Spinal cord (tissue), 10 donors: ENCODE measurements around the gene CEP170B. TPM values are rescaled to one million over a fixed set of nuclear protein-coding genes. Genes with fewer than 3 reads are reported as not detected.

Experiments used
- DNase-seq, 6 donors: peaks; one replicate each; pipeline versions ENCODE4 v3.0.0 to v3.0.0-alpha.2; 2013 to 2015; ENCODE audit warnings: low spot score in 6 of 6, low read depth in 4 of 6
- H3K27ac ChIP-seq: one replicate; pipeline ENCODE4 v1.5.1; 2013; ENCODE audit warnings: low read depth, low read length, control low read depth
- H3K27me3 ChIP-seq: one replicate; pipeline ENCODE4 v1.6.1; 2013; ENCODE audit warnings: low read length; ENCODE audit not compliant: control insufficient read depth, insufficient read depth
- H3K36me3 ChIP-seq: one replicate; pipeline ENCODE4 v1.6.1; 2013; ENCODE audit warnings: low read length; ENCODE audit not compliant: control insufficient read depth, insufficient read depth
- H3K4me1 ChIP-seq: one replicate; pipeline ENCODE4 v1.6.1; 2013; ENCODE audit warnings: low read length; ENCODE audit not compliant: control insufficient read depth, insufficient read depth
- H3K4me3 ChIP-seq: one replicate; pipeline ENCODE4 v1.5.1; 2013; ENCODE audit warnings: low read depth, low read length, control low read depth
- H3K9me3 ChIP-seq: one replicate; pipeline ENCODE4 v1.6.1; 2013; ENCODE audit warnings: low read length; ENCODE audit not compliant: control insufficient read depth, insufficient read depth
- WGBS: methylation state at CpG from one replicate; pipeline ENCODE4 v1.1.5; 2013; ENCODE audit warnings: missing lambda C conversion rate; ENCODE audit not compliant: insufficient coverage; 5-methylcytosine and 5-hydroxymethylcytosine counted together
- polyA plus RNA-seq, 2 donors: library from polyadenylated mRNA; unstranded; fragments of 120-200 nt; gene quantifications; one replicate each; pipeline ENCODE4 v1.2.1, GENCODE V29; 2013; ENCODE audit not compliant: insufficient read length in 2 of 2
- total RNA-seq, 2 donors: library from RNA; depleted of rRNA in 1 of 2; stranded (reverse); fragments of 120-200 nt in 1 of 2; fragments of >200 nt in 1 of 2; gene quantifications; one replicate each; pipeline versions ENCODE4 v1.2.3 to v1.2.4, GENCODE V29; 2013 to 2014
- donor health status: healthy.

CEP170B gene
- total and polyA plus RNA-seq, 4 donors = 11.0 to 41.4 (median 28.0) TPM

DNA sequence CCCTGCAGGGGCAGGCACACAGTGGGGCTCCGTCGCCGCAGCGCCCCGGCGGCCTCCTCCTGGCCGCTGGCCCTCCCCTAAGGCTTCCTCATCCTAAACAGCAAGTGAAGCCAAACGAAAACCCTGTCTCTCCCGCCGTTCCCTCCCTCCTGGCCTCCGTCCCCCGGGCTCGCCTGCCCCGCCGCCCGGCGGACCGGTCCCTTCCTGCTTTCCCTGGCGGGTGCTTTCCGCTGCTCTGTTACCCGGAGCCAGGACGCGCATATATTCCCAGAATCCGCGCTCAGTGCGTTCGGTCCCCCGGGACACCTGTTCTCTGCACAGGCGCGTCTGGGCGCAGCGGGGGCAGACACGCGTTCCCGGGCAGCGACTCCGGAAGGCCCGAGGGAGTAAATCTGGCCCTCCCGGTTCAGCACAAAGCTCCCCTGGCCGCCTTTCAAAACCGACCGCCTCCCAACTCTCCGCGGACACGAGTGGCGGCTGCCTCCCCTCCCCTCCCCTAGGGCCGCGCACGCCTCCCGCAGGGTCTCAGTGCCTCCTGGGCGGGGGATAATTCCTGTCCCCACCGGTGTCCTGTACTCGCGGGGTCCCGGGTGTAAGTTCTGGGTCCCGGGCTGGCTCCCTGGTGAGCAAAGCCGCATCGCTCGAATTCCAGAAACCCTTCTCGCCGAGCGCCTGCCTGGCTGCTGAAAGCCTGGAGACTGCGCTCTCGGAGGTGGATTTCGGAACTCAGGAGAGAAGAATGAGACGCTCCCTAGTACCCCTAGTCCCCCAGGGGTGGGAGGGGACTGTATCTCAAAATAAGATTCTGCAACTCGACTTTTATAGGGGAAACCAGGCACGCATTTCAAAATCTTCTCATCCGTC is 21.4 kb upstream of the CEP170B start:
- Histone ChIP-seq H3K9me3 (peaks cover 4% of the 10 kb centered on the region), H3K4me1 (peaks cover 21% of the 10 kb centered on the region), H3K27me3 (peaks cover 39% of the 10 kb centered on the region), H3K4me3 (peak overlapping the region; percentile 24), H3K27ac (no peak overlapping the region), H3K36me3 (no peaks in the 10 kb centered on the region)
- peak in 2 of 6 donors; percentile 25 to 35 for DNase-seq
- under 1% methylated on average over 68 of the region's 69 CpGs for WGBS

DNA sequence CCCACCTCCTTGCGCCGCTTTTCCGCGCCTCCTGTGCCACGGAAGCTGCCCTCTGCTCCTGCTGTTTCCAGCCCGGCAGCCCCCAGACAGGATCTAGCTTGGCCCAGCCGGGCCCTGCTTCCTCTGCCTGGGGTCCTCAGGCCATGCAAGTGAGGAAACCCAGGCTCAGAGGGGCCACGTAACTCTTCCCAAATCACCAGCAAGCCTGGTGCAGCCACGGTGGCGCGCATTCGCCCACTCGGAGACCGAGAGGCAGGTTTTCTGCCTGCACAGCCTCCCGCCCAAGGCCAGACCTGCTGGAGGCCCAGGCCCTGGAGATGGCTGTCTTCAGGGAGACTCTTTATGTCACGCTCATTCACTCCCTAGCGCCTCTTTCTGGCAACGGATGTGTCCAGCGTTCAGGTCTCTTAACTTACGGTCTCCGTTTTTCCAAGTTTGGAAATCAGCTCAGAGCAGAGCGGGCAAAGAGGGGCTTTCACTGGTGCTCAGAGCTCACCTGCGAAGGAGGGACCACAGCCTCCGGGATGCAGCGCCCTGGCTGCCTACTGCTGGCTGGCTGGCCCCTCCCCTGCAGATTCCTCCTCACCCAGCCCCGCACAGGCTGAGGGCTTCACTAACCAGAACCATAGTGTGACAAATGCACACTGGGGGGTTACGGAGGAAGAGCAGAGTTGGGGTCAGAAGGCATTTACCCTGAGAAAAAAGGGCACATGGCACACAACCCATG is 20.6 kb upstream of the CEP170B start:
- Histone ChIP-seq H3K9me3 (peaks cover 4% of the 10 kb centered on the region), H3K4me3 (no peak overlapping the region), H3K27me3 (peaks cover 39% of the 10 kb centered on the region), H3K36me3 (no peaks in the 10 kb centered on the region), H3K4me1 (peaks cover 21% of the 10 kb centered on the region), H3K27ac (no peak overlapping the region)
- 8% methylated on average over 26 of the region's 27 CpGs for WGBS
- no peak for DNase-seq

DNA sequence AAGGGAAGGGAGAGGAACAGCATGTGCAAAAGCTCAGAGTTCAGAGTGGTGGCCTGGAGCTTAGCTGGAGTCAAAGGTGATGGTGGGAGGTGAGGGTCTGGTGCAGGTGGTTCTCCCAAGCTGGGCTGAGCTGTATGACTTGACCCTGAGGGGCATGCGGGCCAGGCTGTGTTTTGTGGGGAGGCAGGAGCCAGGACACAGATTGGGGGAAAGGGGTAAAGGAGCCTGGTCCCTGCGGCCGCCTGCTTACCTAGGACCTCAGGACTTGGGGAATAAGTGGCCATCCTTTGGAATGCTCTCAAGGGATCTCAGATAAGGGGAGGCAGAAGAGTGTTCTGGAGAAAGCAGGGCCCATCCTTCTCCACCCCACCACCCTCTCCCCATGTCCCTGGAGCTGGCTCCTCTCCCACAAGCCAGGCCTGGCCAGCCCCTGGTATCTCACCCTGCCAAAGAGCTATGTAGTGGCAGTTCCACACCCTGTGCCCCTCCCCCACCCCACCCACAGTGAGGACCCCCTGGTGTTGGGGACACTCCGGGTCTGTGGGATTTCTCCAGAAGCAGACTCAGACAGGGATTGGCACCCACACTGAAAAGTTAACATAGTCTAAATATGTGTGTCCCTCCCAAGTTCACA is 19.9 kb upstream of the CEP170B start:
- Histone ChIP-seq H3K27me3 (peaks cover 39% of the 10 kb centered on the region), H3K36me3 (no peaks in the 10 kb centered on the region), H3K4me1 (peaks cover 21% of the 10 kb centered on the region), H3K27ac (no peak overlapping the region), H3K9me3 (peaks cover 4% of the 10 kb centered on the region), H3K4me3 (no peak overlapping the region)
- 94% methylated on average over 3 of the region's 4 CpGs for WGBS
- DNase-seq = no peak

DNA sequence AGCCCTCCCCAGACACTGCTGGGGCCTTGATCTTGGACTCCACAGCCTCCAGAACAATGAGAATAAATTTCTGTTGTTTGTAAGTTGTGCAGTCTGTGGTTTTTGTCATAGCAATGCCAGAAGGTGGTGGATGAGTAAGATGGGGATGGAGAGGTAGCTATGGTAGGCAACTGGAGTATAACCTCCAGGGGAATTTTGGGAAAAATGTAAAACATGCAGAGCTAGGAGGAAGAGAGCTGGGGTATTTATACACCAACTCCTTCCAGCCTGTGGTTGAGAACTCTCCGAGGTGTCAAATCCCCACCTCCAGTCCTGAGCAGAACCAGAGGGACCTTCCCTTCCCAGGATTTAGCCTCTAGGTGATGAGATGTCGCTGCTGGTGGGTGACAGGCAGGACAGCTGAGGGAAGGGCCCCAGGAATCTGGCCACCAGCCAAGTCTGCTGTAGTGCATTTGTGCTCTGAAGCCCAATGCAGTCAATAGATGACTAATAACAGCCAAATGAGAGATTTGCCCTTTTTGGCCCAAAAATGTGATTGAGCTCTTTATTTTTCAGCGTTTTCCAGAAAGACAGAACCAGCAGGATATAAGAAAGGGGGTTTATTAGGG is 19.1 kb upstream of the CEP170B start:
- H3K4me1 ChIP-seq = peaks cover 21% of the 10 kb centered on the region

DNA sequence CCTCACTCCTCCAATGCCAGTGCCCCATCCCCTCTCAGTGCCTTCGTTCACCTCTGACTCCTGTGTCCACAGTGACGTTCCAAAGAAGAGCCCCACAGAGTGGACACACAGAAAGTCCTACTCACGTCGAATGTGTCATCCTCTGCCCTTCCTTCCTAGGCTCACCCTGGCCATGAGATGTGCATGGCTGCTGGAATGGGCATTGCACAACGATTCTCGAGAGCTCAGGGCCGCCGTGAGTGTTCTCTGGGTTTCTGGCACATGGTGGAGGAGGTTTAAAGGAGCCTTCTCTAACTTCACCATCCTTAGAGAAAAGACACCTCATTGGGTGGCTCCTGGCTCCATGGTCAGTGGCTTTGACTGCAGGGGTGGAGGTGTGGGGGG is 12.8 kb upstream of the CEP170B start:
- 73% methylated on average over 4 of the region's 8 CpGs for WGBS
- Histone ChIP-seq H3K36me3 (no peaks in the 10 kb centered on the region), H3K4me3 (no peak overlapping the region), H3K27me3 (peaks cover 8% of the 10 kb centered on the region), H3K9me3 (no peaks in the 10 kb centered on the region), H3K4me1 (peaks cover 8% of the 10 kb centered on the region), H3K27ac (no peak overlapping the region)
- no peak for DNase-seq

More for the DNA sequence above, 19.1 kb upstream of the CEP170B start:
- Histone ChIP-seq H3K9me3 (no peaks in the 10 kb centered on the region), H3K4me3 (no peak overlapping the region), H3K27me3 (peaks cover 39% of the 10 kb centered on the region), H3K36me3 (no peaks in the 10 kb centered on the region), H3K27ac (no peak overlapping the region)
- 80% methylated on average over 2 of the region's 3 CpGs for WGBS
- no peak for DNase-seq

DNA sequence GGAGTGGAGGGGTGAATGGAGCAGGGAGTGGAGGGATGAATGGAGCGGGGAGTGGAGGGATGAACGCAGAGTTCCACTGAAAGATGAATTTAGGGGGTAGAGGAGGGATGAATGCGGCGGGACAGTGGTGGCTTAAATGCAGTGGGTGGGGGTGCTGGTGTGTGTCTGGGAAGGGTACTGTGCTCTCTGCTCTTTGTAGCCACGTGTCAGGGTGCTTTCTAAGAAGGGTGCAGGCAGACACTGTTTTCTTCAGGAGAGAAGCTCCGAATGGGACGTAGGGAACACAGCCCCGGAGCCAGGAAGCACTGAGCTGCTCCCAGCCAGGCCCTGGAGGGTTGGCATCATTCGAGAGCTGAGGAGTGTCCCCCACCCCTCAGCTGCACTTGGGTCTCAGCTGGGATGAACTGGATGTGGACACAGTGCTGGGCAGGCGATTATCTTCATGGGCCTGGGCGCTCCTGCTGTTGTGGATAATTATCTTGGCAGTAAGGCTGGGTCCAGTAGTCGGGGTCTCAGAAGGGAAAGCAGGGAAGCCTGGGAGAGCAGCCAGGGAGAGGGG is 9.5 kb upstream of the CEP170B start:
- Histone ChIP-seq H3K27me3 (peaks cover 8% of the 10 kb centered on the region), H3K27ac (no peak overlapping the region), H3K9me3 (no peaks in the 10 kb centered on the region), H3K4me1 (peaks cover 9% of the 10 kb centered on the region), H3K4me3 (no peak overlapping the region), H3K36me3 (no peaks in the 10 kb centered on the region)
- WGBS = 61% methylated on average over 12 of the region's 12 CpGs
- DNase-seq = peak in 1 of 6 donors; percentile 38

DNA sequence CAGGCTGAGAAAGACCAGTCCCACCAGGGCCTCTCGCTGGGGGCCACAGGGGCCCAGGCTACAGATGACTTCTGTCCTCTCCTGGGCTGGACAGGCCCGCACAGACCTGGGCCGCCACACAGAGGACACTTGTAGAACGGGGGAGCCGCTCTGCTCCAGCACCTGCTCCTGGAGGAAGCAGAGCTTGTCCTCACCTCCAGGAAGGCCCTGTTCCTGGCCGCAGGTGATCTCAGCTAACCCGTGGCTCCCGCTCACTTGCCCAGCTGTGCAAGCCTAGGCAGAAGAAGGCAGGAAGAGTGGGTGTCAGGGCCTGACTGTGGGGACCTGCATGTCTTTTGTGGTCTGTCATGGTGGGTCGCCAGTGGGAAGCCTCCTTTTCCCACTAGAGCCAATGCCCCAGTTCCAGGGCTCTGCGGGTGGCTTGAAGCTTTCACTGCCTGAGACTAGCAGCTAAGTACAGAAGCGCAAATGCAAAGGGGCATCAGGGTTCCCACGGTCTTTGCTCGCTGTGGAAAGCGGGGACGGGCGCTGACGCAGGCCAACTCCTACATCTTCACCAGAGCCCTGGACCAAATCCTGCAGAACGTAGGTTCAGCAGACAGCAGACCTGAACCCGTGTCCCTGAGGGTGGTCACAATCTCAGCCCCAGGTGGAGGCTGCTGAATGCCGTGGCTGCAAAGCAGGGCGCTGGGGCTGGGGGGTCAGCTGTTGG is 8.8 kb upstream of the CEP170B start:
- H3K4me1 ChIP-seq = peaks cover 9% of the 10 kb centered on the region
- no peak for DNase-seq
- H3K36me3 ChIP-seq = no peaks in the 10 kb centered on the region
- H3K9me3 ChIP-seq = no peaks in the 10 kb centered on the region
- peaks cover 8% of the 10 kb centered on the region for H3K27me3 ChIP-seq
- 89% methylated on average over 17 of the region's 21 CpGs for WGBS
- H3K27ac ChIP-seq = no peak overlapping the region
- no peak overlapping the region for H3K4me3 ChIP-seq

DNA sequence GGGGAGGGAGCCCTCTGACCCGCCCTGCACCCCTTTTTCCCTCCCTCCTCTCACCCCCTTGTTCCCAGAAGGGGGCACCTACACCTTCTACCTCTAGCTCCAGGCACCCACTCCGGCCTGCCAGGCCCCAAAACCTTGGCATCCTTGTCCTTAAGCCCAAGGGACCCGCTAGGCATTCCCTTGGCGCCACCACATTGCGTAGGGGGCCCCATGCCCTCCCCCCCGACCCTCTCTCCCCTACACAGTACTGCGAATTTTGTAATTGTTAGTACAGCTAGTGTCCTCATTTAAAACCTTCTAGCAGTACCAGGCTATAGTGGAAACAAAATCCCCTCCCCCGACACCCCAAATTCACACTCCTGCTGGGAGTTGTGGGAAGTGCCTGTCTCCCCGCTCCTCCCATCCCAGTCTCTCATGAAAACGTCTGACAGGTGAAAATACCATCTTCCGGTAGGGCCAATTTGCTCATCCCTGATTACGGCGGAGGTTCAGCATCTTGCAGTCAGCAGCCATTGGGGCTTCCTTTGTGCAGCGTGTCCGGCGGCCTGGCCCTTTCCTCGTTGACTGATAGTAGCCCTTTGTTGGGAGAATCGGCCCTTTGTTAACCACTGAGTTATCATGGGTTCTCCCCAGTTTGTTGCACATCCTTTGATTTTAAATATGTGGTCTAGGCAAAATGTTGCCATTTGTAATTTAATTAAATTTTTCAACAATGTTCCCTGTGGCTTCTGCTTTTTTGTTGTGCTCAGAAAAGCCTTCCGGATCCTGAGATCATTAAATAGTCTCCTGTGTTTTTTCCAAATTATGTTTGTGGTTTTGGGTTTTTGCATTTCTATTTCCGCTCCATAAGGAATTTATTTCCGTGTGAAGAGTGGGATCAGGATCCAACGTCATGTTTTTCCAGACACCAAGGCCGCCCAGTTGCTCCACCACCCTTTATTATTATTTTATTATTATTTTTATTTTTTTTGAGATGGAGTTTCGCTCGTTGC is 7.9 kb upstream of the CEP170B start:
- H3K27ac ChIP-seq = no peak overlapping the region
- WGBS = 35% methylated on average over 11 of the region's 25 CpGs
- DNase-seq = peak in 1 of 6 donors; percentile 41
- H3K4me3 ChIP-seq = no peak overlapping the region
- no peaks in the 10 kb centered on the region for H3K36me3 ChIP-seq
- H3K9me3 ChIP-seq = no peaks in the 10 kb centered on the region
- H3K4me1 ChIP-seq = peaks cover 9% of the 10 kb centered on the region
- peaks cover 4% of the 10 kb centered on the region for H3K27me3 ChIP-seq
